ENCODE data around the gene VAV2.
A peak's percentile ranks its signal among the peaks of the same experiment; 100 is the strongest.

VAV2 gene

DNA sequence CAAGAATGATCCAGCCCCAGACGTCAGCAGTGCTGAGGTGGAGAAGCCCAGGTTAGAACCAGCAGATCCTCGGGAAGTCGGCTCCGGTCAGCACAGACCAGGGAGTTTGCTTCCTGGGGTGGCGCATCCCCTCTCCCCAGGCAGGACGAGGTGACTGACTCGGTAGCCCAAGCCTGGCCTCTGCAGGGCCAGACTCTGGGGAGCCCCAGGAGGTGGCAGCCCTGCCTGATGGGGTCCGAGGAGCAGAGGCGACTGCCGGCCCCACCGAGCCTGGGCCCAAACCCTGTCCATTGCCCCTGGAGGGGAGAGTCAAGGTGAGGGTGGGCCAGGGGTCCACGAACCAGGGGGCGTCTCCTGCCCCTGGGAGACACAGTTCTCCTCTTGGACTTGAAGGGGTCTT is 201.1 kb downstream of the VAV2 start:
- no peak for DNase-seq

DNA sequence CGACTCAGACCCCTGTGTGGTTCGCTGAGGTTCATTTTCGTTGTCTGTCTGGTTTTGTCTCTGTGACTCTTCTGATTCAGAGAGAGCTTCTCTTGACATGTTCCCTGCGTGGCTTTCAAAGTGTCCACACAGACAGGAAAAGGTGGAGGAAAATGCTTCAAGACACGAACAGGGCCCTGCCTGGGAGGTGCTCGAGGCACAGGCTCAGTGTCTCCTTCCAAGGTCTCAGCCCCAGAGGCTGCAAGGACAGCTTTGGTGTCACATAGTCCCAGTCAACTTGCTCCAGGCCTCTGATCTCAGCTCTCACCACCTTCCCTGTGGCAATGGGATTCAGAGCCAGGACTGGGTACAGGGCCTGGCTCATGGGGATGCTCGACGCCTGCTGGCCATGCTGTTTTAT is 202.3 kb downstream of the VAV2 start:
- DNase-seq, result no peak

- no peak for DNase-seq
Measured at GRCh38 chr9:133788819-133789717, 203.1 kb downstream of the VAV2 start.

GRCh38 chr9:133788045-133788818 is 203.9 kb downstream of the VAV2 start:
- no peak for DNase-seq

- no peak for DNase-seq
Measured at GRCh38 chr9:133787754-133788025, 204.4 kb downstream of the VAV2 start.

GRCh38 chr9:133786907-133787753 is 205.0 kb downstream of the VAV2 start:
- no peak for DNase-seq

GRCh38 chr9:133786371-133786753 is 205.8 kb downstream of the VAV2 start:
- DNase-seq, result no peak

- DNase-seq, result no peak
Measured at GRCh38 chr9:133785753-133786370, 206.3 kb downstream of the VAV2 start.

GRCh38 chr9:133784731-133785561 is 207.2 kb downstream of the VAV2 start:
- DNase-seq, result no peak

DNA sequence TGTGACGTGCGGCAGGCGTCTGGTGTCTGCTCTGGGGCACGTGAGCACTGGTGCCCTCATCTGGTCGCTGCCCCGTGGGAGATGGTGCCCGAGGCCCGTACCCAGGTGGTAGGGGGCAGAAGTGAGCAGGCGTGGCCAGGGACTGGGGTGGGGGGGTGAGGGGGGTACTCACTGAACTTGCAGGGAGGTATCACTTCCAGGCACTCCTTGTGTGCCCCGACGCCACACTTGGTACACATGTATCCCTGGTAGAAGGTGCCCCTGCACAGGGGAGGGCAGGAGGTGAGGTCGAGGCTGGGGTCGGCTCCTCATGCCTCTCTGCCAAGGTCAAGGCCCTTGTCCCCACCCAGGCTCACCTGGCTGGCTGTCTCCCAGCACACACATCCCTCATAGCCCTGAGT is 208.8 kb downstream of the VAV2 start:
- no peak for DNase-seq

- DNase-seq, result peak; percentile 67
Measured at GRCh38 chr9:133782157-133783130, 209.7 kb downstream of the VAV2 start.

DNA sequence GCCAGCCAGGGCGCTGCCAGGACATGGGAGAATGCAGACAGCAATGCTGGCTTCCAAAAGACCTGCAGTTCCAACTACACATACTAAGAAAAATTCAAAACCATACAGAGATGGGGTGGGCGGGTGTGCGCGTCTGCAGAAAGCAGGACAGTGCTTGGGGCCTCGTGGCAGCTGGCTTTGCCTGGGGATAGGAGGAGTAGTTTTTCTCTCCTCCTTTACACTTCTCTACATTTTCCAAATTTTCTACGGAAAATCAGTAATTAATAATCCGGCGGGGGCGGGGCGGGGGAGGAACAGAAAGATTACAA is 210.3 kb downstream of the VAV2 start:
- DNase-seq, result no peak

- no peak for DNase-seq
Measured at GRCh38 chr9:133780962-133781827, 210.9 kb downstream of the VAV2 start.

DNA sequence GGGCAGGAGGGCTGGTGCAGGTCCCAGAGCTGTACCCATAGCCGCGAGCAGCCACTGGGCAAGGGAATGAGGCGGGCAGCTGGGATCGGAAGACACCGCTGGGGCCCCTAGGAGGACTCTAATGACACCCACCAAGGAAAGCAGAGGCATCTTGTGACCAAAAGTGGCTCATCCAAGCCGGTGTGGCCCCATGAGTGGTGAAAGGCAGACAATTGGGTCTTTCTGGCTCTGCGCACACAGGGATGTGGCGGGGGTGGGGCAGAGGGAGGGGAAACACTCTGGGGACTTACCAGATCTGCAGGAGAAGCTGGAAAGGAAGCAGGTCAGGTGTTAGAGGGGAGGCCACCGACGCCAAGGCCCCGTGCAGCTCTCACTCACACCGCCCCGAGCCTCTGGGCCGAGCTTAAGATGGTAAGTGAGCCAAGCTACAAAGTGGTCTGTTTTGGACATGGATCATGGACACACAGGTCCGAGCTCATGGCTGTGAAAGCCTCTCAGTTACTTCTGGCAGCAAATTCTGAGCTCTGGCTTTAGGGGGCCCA is 211.6 kb downstream of the VAV2 start:
- DNase-seq, result no peak

DNA sequence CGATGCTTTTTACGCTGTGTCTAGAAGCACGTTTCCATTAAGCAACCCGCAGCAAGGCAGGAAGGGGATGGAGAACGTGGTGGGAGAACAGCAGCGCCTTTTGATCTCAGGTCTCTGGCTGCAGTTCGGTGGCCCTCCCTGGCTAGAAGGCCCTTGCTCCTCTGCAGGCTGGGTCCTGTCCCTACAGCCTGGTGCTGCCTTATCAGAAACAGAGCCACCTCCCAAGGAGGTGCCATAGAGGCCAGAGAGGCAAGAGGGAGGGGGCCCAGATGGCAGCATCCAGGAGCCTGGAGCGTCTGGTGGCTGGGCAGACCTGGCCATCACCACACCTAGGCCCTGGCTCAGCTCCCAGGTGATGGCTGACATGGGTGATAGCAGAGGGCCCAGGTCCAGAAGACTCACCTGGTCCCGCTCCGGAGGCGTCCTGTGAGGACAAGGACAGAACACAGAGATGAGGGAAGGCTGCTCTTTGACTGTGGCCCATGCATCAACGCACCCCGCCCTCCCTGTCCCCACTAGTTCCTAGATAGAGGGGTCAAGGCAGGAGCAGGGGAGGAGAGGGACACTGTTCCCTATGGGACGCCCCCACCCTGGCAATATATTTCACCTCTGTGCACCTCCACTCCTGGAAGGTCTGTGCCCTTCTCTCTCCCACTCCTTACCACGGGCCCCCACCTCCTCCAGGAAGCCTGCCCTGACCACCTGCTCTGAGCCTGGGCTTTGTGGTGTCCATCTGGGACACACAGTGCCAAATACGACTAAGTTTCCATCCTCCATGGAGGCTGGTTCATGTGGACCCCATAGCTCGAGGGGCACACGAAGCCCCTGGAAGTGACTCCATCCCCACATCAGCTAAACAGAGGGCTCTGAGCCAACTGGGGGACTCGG is 212.4 kb downstream of the VAV2 start:
- no peak for DNase-seq

DNA sequence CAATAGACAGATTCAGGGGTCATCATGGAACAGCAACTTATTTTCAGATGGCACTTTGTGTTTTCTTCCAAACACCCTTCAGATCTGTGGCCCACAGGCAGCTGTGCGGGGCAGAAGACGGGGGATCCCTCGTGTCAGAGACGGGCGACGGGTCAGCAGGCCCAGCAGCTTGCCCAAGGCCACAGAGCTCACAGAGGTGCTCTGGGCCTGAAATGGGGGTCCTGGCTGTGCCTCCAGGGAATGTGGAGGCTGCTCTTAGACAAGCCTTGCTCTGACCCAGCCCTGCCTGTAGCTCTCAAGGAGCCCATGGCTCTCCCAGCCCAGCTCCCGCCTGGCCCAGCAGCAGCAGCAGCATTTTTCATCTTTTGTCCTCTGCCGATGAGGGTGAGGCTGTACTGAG is 213.0 kb downstream of the VAV2 start:
- DNase-seq, result no peak

DNA sequence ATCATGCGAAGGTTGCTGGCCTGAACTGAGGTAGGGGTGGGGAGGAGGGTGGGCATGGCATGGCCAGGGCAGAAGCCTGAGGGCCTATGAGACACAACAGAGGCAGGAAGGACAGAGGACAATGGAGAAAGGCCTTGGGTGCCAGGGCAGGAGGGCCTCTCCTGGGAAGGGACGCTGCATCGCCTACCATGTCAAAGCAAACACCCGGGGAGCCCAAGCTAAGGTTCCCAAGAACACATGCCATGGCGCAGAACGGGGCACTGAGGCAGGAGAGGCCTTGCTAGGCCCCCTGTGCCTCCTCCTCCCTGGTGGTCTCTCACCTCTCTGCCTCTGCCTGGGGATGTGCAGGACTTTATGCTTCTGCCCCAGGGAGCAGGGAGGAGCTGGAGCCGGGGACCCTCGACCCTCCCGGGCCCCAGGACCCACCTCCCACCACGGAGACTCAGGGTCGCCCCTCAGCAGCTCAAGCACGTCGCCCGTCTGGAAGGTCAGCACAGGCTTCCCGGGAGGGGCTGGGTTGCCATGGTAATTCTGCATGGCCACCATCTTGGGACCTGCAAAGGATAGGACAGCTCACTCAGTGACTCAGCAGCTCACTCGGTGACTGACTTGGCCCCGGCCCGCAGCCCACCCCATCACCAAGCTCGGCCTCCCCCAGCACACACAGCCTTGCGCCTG is 213.6 kb downstream of the VAV2 start:
- DNase-seq, result no peak

GRCh38 chr9:133777871-133778270 is 214.3 kb downstream of the VAV2 start:
- no peak for DNase-seq
